ENCODE data around the gene MYBL2. TPM values are rescaled to one million over a fixed set of nuclear protein-coding genes. Genes with fewer than 3 reads are reported as not detected.
"Not testable (repeated sequence)": the region's sequence is repeated elsewhere in the genome, so short reads cannot be mapped to it uniquely, and the experiment has no call there.

MYBL2 gene
- total and polyA plus RNA-seq, 2 donors (not counting 1 experiment from before 2014, with no cell fraction given): 2.7 to 35.8 TPM

DNA sequence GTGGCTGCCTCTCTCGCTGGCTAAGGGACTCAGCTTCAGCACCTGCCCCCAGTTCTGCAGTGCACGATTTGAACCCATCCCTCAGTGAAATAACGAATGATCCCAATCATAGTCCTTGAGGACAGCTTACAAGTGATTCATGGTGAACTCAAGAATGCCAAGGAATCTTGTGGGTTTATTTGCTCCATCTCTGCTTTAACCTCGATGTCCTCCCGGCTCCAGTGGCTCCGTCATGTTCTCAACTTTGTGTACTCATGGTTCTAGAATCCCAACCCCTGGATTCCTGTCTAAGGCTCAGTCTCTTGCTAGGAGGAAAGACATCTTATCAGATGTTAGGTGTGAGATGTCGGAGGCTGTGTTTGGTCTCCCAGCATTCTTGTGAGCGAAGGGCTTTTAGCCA, 88.9 kb downstream of the MYBL2 start:
- H3K9ac ChIP-seq (ENCODE audit: low read length): no peak overlapping the region

DNA sequence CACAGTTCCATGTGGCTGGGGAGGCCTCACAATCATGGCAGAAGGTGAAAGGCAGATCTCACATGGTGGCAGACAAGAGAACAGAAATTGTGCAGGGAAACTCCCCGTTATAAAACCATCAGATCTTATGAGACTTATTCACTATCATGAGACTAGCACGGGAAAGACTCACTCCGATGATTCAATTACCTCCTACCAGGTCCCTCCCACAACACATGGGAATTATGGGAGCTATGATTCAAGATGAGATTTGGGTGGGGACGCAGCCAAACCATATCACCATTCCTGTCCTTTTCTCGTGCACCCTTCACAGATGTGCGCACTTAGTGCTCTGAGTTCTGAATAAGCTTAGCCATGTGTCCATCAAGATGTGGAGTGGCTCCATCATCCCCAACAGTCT, 91.0 kb downstream of the MYBL2 start:
- DNase-seq; H3K27me3 Mint-ChIP-seq; intact Hi-C loops (cut with micrococcal nuclease); H3K9ac ChIP-seq (ENCODE audit: low read length); H3K27ac Mint-ChIP-seq; H2AFZ ChIP-seq (ENCODE audit: insufficient read depth, low read depth, low read length, poor library complexity, severe bottlenecking); H3K4me3 Mint-ChIP-seq; H3K4me1 ChIP-seq (ENCODE audit: control insufficient read depth in 2 of 2, insufficient read depth in 2 of 2, low read length in 2 of 2); H3K27ac ChIP-seq (ENCODE audit: low read length in 2 of 2); POLR2A ChIA-PET; H4K20me1 ChIP-seq (ENCODE audit: control insufficient read depth, insufficient read depth, low read length, poor library complexity, severe bottlenecking); H3K27me3 ChIP-seq (replicated peaks in 1 of 4; ENCODE audit: control extremely low read depth in 1 of 4, control insufficient read depth in 3 of 4, insufficient read depth in 4 of 4, low read length in 3 of 4); H3K4me3 ChIP-seq (ENCODE audit: control extremely low read depth in 1 of 5, extremely low read depth in 1 of 5, insufficient read depth in 1 of 5, low read depth in 2 of 5, low read length in 4 of 5); CTCF ChIA-PET; H3K9me3 Mint-ChIP-seq (ENCODE audit: insufficient read depth); H3K4me2 ChIP-seq (replicated peaks; ENCODE audit: low read depth, low read length, poor library complexity, severe bottlenecking); ATAC-seq (ENCODE audit: low read depth); H3K4me1 Mint-ChIP-seq; H3K79me2 ChIP-seq (ENCODE audit: control insufficient read depth, insufficient read depth, low read length); H3K36me3 ChIP-seq (replicated peaks in 1 of 2; ENCODE audit: control extremely low read depth in 1 of 2, control insufficient read depth in 1 of 2, extremely low read depth in 1 of 2, insufficient read depth in 2 of 2, low read length in 1 of 2); H3K9me3 ChIP-seq (ENCODE audit: control extremely low read depth in 1 of 3, control insufficient read depth in 2 of 3, insufficient read depth in 1 of 3, low read length in 2 of 3): not testable (repeated sequence)
- 100% methylated on average over 1 of the region's 6 CpGs for WGBS (ENCODE audit: insufficient coverage)

More for the DNA sequence above, 88.9 kb downstream of the MYBL2 start:
- 100% methylated on average over 2 of the region's 8 CpGs for WGBS (ENCODE audit: insufficient coverage)
- POLR2A ChIA-PET: no interaction called here
- DNase-seq (no peak), ATAC-seq (ENCODE audit: low read depth) (no peak)
- H3K27ac ChIP-seq (ENCODE audit: low read length in 2 of 2): no peak overlapping the region
- no peaks in the 10 kb centered on the region for H3K9me3 Mint-ChIP-seq (ENCODE audit: insufficient read depth)
- intact Hi-C loops (cut with micrococcal nuclease): no loop called here
- TF ChIP-seq EZH2 (IDR thresholded peaks at IDR 0.05; ENCODE audit: borderline replicate concordance, insufficient read depth, low read depth, low read length, poor library complexity, severe bottlenecking): no peak
- TF ChIP-seq, protein P1, sequence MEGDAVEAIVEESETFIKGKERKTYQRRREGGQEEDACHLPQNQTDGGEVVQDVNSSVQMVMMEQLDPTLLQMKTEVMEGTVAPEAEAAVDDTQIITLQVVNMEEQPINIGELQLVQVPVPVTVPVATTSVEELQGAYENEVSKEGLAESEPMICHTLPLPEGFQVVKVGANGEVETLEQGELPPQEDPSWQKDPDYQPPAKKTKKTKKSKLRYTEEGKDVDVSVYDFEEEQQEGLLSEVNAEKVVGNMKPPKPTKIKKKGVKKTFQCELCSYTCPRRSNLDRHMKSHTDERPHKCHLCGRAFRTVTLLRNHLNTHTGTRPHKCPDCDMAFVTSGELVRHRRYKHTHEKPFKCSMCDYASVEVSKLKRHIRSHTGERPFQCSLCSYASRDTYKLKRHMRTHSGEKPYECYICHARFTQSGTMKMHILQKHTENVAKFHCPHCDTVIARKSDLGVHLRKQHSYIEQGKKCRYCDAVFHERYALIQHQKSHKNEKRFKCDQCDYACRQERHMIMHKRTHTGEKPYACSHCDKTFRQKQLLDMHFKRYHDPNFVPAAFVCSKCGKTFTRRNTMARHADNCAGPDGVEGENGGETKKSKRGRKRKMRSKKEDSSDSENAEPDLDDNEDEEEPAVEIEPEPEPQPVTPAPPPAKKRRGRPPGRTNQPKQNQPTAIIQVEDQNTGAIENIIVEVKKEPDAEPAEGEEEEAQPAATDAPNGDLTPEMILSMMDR (IDR thresholded peaks at IDR 0.05): no peak
- H3K4me1 Mint-ChIP-seq: peaks cover 21% of the 10 kb centered on the region
- H3K4me1 ChIP-seq (ENCODE audit: control insufficient read depth in 2 of 2, insufficient read depth in 2 of 2, low read length in 2 of 2): peaks cover 18 to 22% of the 10 kb centered on the region in 2 donors
- H3K4me3 ChIP-seq (ENCODE audit: control extremely low read depth in 1 of 5, extremely low read depth in 1 of 5, insufficient read depth in 1 of 5, low read depth in 2 of 5, low read length in 4 of 5): no peak overlapping the region
- H3K27me3 ChIP-seq (replicated peaks in 1 of 4; ENCODE audit: control extremely low read depth in 1 of 4, control insufficient read depth in 3 of 4, insufficient read depth in 4 of 4, low read length in 3 of 4): no peaks in the 10 kb centered on the region
- H3K27ac Mint-ChIP-seq: no peak overlapping the region
- H3K27me3 Mint-ChIP-seq: no peaks in the 10 kb centered on the region
- no peak overlapping the region for H3K4me2 ChIP-seq (replicated peaks; ENCODE audit: low read depth, low read length, poor library complexity, severe bottlenecking)
- no peak overlapping the region for H3K4me3 Mint-ChIP-seq
- H3K36me3 ChIP-seq (replicated peaks in 1 of 2; ENCODE audit: control extremely low read depth in 1 of 2, control insufficient read depth in 1 of 2, extremely low read depth in 1 of 2, insufficient read depth in 2 of 2, low read length in 1 of 2): no peaks in the 10 kb centered on the region
- no peak overlapping the region for H2AFZ ChIP-seq (ENCODE audit: insufficient read depth, low read depth, low read length, poor library complexity, severe bottlenecking)
- H3K79me2 ChIP-seq (ENCODE audit: control insufficient read depth, insufficient read depth, low read length): no peaks in the 10 kb centered on the region
- no peaks in the 10 kb centered on the region for H4K20me1 ChIP-seq (ENCODE audit: control insufficient read depth, insufficient read depth, low read length, poor library complexity, severe bottlenecking)
- CTCF ChIA-PET: interaction anchor here (1.3 kb wide), 1 partner anchor 325 kb away, joined by 3 read pairs; no protein-coding TSS in a partner anchor
- H3K9me3 ChIP-seq (ENCODE audit: control extremely low read depth in 1 of 3, control insufficient read depth in 2 of 3, insufficient read depth in 1 of 3, low read length in 2 of 3): no peaks in the 10 kb centered on the region

Measured in B cell (primary cell).